Activated naive CD8-positive, alpha-beta T cell (primary cell): ENCODE results near the gene VDR.

ENCODE experiments used
- H3K27ac Mint-ChIP-seq: one replicate; pipeline ENCODE4 v1.8.0; 2021; ENCODE audit warnings: mixed read lengths
- H3K27me3 Mint-ChIP-seq: one replicate; pipeline ENCODE4 v1.8.0; 2021; ENCODE audit warnings: mixed read lengths
- H3K36me3 Mint-ChIP-seq: one replicate; pipeline ENCODE4 v1.8.0; 2021; ENCODE audit warnings: mixed read lengths
- H3K4me1 Mint-ChIP-seq: one replicate; pipeline ENCODE4 v1.8.0; 2021; ENCODE audit warnings: low read depth, mixed read lengths
- H3K4me3 Mint-ChIP-seq: one replicate; pipeline ENCODE4 v1.8.0; 2021; ENCODE audit warnings: mild to moderate bottlenecking, mixed read lengths
- H3K9me3 Mint-ChIP-seq: one replicate; pipeline ENCODE4 v1.8.0; 2021; ENCODE audit warnings: low read depth, mixed read lengths

The VDR gene

GRCh38 chr12:47808050-47808449 lies 96.7 kb downstream of the VDR start:
- Mint-ChIP-seq H3K27ac (peak overlapping the region; percentile 86), H3K27me3 (no peaks in the 10 kb centered on the region), H3K36me3 (peaks cover 6% of the 10 kb centered on the region), H3K4me3 (peak overlapping the region; percentile 74), H3K9me3 (no peaks in the 10 kb centered on the region), H3K4me1 (peaks cover 95% of the 10 kb centered on the region)

DNA sequence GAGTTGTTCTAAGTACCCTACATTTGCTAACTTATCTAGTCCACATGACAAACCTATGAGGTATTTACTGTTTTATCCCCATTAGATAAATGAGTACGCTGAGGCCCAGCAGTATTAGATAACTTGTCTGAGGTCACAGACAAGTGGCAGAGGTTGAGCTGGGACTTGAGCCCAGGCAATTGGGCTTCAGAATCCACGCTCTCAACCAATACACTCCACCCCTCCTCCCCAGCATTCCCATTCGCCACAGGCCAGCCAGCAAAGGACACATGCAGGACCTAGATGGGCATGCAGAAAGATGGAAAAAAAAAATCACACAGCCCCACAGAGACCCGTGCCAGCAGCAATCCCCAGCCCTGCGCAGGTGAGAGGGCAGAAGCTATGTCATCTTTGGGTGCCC lies 97.5 kb downstream of the VDR start:
- Mint-ChIP-seq H3K4me3 (peak overlapping the region; percentile 74), H3K9me3 (no peaks in the 10 kb centered on the region), H3K27me3 (no peaks in the 10 kb centered on the region), H3K4me1 (peaks cover 97% of the 10 kb centered on the region), H3K36me3 (peaks cover 6% of the 10 kb centered on the region), H3K27ac (peak overlapping the region; percentile 86)

GRCh38 chr12:47805417-47805816 lies 99.4 kb downstream of the VDR start:
- H3K4me1 Mint-ChIP-seq = peaks cover 97% of the 10 kb centered on the region
- H3K9me3 Mint-ChIP-seq = no peaks in the 10 kb centered on the region
- peak overlapping the region; percentile 60 for H3K4me3 Mint-ChIP-seq
- peaks cover 6% of the 10 kb centered on the region for H3K36me3 Mint-ChIP-seq
- peak overlapping the region; percentile 86 for H3K27ac Mint-ChIP-seq
- no peaks in the 10 kb centered on the region for H3K27me3 Mint-ChIP-seq

- Mint-ChIP-seq H3K9me3 (no peaks in the 10 kb centered on the region), H3K4me1 (peaks cover 95% of the 10 kb centered on the region), H3K27ac (peak overlapping the region; percentile 91), H3K4me3 (peak overlapping the region; percentile 78), H3K36me3 (peaks cover 6% of the 10 kb centered on the region), H3K27me3 (no peaks in the 10 kb centered on the region)
These were observed 100.6 kb downstream of the VDR start for GRCh38 chr12:47804171-47804570.

DNA sequence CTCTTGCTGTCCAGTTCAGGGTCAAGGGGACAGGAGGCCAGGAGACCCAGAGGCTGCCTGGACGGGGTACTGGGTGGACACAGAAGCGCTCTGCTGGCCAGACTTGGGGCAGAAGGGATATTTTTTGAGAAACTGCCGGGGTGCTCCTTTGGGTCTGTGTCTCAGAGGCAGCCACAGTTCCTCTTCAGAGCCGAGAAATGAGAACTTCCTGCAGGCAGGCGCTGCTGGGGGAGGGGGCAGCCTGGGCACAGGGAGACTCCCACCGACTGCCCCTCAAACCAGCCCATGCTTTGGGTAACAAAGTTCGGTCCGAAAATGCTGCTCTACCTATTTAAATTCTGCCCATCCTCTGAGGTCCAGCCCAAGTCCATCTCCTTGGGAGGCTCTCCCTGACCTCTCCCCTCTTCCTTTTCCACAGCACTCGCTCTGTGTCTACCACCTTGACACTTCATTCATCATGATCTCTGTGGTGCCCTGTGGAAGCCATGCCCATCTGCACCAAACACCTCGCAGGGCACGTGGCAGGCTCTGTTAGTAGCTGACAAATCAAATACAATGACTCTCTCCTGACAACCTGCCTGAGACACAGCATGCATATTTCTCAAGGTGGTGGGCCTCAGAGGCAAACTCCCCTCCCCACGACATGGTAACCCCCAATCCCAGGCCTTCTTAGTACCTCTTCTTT lies 101.5 kb downstream of the VDR start:
- peak overlapping the region; percentile 91 for H3K27ac Mint-ChIP-seq
- H3K9me3 Mint-ChIP-seq = no peaks in the 10 kb centered on the region
- peak overlapping the region; percentile 78 for H3K4me3 Mint-ChIP-seq
- peaks cover 6% of the 10 kb centered on the region for H3K36me3 Mint-ChIP-seq
- H3K27me3 Mint-ChIP-seq = no peaks in the 10 kb centered on the region
- peaks cover 92% of the 10 kb centered on the region for H3K4me1 Mint-ChIP-seq

- H3K27me3 Mint-ChIP-seq = no peaks in the 10 kb centered on the region
- H3K4me3 Mint-ChIP-seq = peak overlapping the region; percentile 63
- H3K36me3 Mint-ChIP-seq = peaks cover 6% of the 10 kb centered on the region
- H3K9me3 Mint-ChIP-seq = no peaks in the 10 kb centered on the region
- H3K4me1 Mint-ChIP-seq = peaks cover 88% of the 10 kb centered on the region
- H3K27ac Mint-ChIP-seq = peak overlapping the region; percentile 91
These were observed 102.5 kb downstream of the VDR start for GRCh38 chr12:47802312-47802711.

DNA sequence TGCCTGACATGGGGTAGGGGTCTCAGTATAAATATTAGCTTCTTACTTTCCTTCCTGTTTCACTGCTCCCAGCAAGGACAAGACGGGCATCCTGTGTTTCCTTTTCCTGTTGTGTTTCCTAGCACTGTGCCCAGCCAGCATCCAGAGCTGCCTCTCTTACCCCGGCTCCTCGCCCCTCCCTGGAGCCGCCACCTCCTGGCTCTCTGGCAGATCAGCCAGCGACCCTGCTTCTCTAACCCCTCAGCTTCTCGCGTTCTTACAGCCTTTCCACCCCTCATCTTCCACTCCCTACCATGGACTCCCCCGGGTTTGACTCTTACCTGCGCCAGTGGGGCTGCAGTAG lies 102.9 kb downstream of the VDR start:
- no peaks in the 10 kb centered on the region for H3K9me3 Mint-ChIP-seq
- peak overlapping the region; percentile 91 for H3K27ac Mint-ChIP-seq
- H3K36me3 Mint-ChIP-seq = peaks cover 4% of the 10 kb centered on the region
- peak overlapping the region; percentile 63 for H3K4me3 Mint-ChIP-seq
- peaks cover 84% of the 10 kb centered on the region for H3K4me1 Mint-ChIP-seq
- H3K27me3 Mint-ChIP-seq = no peaks in the 10 kb centered on the region

- no peaks in the 10 kb centered on the region for H3K9me3 Mint-ChIP-seq
- H3K36me3 Mint-ChIP-seq = peaks cover 4% of the 10 kb centered on the region
These were observed 103.5 kb downstream of the VDR start for GRCh38 chr12:47801170-47801903.

DNA sequence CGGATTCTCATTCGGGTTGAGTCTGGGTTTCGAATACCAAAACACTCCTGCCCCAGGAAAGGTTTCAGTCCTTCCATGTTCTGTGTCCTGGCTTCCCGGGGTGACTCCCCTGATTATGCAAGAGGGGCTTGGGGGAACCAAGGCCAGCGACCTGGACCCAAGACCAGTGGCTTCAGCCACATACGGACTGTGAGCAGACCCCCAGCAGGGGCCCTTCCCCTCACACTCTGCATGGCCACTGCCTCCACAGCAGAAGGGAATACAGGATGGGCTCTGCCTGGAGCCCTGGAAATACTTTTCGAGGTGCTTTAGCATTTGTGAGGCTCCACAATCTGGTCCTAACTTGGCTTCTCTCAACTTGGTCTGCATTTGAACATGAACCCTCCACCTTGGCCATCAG lies 104.2 kb downstream of the VDR start:
- no peak overlapping the region for H3K27ac Mint-ChIP-seq
- H3K4me1 Mint-ChIP-seq = peaks cover 71% of the 10 kb centered on the region
- no peaks in the 10 kb centered on the region for H3K9me3 Mint-ChIP-seq
- peaks cover 4% of the 10 kb centered on the region for H3K36me3 Mint-ChIP-seq
- H3K4me3 Mint-ChIP-seq = no peak overlapping the region
- no peaks in the 10 kb centered on the region for H3K27me3 Mint-ChIP-seq

More at GRCh38 chr12:47801170-47801903, 103.5 kb downstream of the VDR start:
- Mint-ChIP-seq H3K27me3 (no peaks in the 10 kb centered on the region), H3K27ac (peak overlapping the region; percentile 91), H3K4me3 (no peak overlapping the region), H3K4me1 (peaks cover 79% of the 10 kb centered on the region)

GRCh38 chr12:47799357-47799955 lies 105.3 kb downstream of the VDR start:
- no peak overlapping the region for H3K4me3 Mint-ChIP-seq
- no peaks in the 10 kb centered on the region for H3K9me3 Mint-ChIP-seq
- H3K4me1 Mint-ChIP-seq = peaks cover 60% of the 10 kb centered on the region
- peaks cover 2% of the 10 kb centered on the region for H3K36me3 Mint-ChIP-seq
- peak overlapping the region; percentile 73 for H3K27ac Mint-ChIP-seq
- H3K27me3 Mint-ChIP-seq = no peaks in the 10 kb centered on the region

DNA sequence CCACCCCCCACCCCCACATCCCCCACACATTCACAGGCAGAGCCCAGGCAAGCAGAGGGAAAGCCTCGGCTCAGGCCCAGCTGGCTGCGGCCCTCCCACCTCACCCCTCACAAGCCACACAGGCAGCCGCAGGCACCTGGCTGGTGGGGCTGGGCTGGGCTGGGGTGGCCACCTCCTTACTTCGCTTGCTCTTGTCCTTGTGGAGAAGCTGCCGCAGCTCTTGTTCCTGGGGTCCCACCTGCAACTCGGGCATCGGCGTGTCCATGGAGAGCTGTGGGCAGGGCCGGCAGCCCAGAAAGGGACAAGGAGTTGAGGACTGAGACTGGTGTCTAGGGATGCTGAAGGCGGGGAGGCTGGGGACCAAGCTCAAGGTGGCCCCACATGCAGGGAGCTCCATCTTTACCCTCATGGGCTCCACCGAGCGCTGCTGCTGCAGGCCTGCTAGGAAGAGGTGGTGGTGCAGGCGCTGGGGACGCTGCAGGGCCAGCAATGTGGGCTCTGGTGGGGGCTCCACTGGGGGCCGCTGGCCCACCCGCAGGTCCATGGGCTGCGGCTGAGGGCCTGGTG lies 106.3 kb downstream of the VDR start:
- Mint-ChIP-seq H3K27ac (peak overlapping the region; percentile 41), H3K27me3 (no peaks in the 10 kb centered on the region), H3K4me1 (peaks cover 50% of the 10 kb centered on the region), H3K9me3 (no peaks in the 10 kb centered on the region), H3K4me3 (no peak overlapping the region), H3K36me3 (peaks cover 1% of the 10 kb centered on the region)

GRCh38 chr12:47797441-47797840 lies 107.4 kb downstream of the VDR start:
- H3K27ac Mint-ChIP-seq = peak overlapping the region; percentile 87
- peaks cover 4% of the 10 kb centered on the region for H3K36me3 Mint-ChIP-seq
- no peaks in the 10 kb centered on the region for H3K9me3 Mint-ChIP-seq
- peak overlapping the region; percentile 54 for H3K4me3 Mint-ChIP-seq
- H3K27me3 Mint-ChIP-seq = no peaks in the 10 kb centered on the region
- peaks cover 40% of the 10 kb centered on the region for H3K4me1 Mint-ChIP-seq

GRCh38 chr12:47795814-47796411 lies 108.9 kb downstream of the VDR start:
- Mint-ChIP-seq H3K36me3 (peaks cover 4% of the 10 kb centered on the region), H3K4me3 (no peak overlapping the region), H3K9me3 (no peaks in the 10 kb centered on the region), H3K27me3 (no peaks in the 10 kb centered on the region), H3K27ac (no peak overlapping the region), H3K4me1 (peaks cover 26% of the 10 kb centered on the region)

DNA sequence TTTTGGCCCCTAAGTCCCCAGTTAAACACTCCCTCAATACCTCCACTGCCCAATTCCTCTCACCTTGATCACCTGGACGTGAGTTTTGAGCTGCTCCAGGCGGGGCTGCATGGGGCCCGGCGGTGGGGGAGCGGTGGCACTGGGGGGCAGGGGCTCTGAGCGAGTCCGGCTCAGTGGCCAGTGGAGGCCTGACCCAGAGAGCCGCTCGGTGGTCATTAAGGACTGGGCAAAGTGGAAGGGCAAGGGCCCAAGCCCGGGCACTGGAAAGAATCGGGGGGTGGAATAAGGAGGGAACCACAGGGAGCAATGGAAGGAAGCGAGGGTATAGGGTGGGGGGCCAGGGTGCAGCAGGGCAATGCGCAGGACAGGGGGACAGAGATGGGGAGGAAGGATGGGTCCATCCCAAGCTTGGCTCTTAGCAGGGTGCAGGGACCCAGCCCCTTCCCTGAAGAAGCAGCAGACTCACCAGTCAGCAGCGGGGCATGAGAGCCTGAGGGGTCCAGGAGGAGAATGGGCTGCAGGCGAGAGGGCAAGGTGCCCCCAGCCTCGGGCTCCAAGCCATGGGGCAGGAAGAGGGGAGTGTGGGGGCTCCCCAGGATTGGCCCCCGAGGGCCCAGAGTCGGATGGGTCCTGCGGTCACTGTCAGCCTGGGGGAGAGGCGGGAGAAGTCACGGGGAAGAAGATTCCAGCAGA lies 109.5 kb downstream of the VDR start:
- Mint-ChIP-seq H3K9me3 (no peaks in the 10 kb centered on the region), H3K4me1 (peaks cover 20% of the 10 kb centered on the region), H3K36me3 (peaks cover 4% of the 10 kb centered on the region), H3K27me3 (no peaks in the 10 kb centered on the region), H3K27ac (no peak overlapping the region), H3K4me3 (no peak overlapping the region)
